ENCODE results near the gene INO80.

The INO80 gene

GRCh38 chr15:41031232-41032078 lies 84.6 kb downstream of the INO80 start:
- no peak for TF ChIP-seq CTCF (IDR thresholded peaks at IDR 0.05)

GRCh38 chr15:41028853-41029252 lies 87.2 kb downstream of the INO80 start:
- no peak for TF ChIP-seq CTCF (IDR thresholded peaks at IDR 0.05)

GRCh38 chr15:41025393-41025792 lies 90.7 kb downstream of the INO80 start:
- TF ChIP-seq CTCF (IDR thresholded peaks at IDR 0.05): no peak

- no peak for TF ChIP-seq CTCF (IDR thresholded peaks at IDR 0.05)
Observed at GRCh38 chr15:41024885-41025284, 91.2 kb downstream of the INO80 start.

- no peak for TF ChIP-seq CTCF (IDR thresholded peaks at IDR 0.05)
Observed at GRCh38 chr15:41024131-41024530, 91.9 kb downstream of the INO80 start.

- TF ChIP-seq CTCF (IDR thresholded peaks at IDR 0.05): peak; percentile 74
Observed at GRCh38 chr15:41022487-41023090, 93.5 kb downstream of the INO80 start.

- no peak for TF ChIP-seq CTCF (IDR thresholded peaks at IDR 0.05)
Observed at GRCh38 chr15:41020829-41021228, 95.3 kb downstream of the INO80 start.

Measured in LNCAP (cell line).